OCI-LY3 (cell line): ENCODE measurements around the gene CYTH4.

ENCODE experiments used
- H2AFZ ChIP-seq: fragments of 200-600, 300-600 bp; shearing (Covaris generic); 2 replicates; pipeline ENCODE4 v1.6.0; 2014; ENCODE audit warnings: antibody characterized with exemption, low read depth, low read length
- H3K27ac ChIP-seq: fragments of 200-600, 300-600 bp; sonication (generic); 2 replicates; pipeline ENCODE4 v1.5.1; 2014; ENCODE audit warnings: mild to moderate bottlenecking, low read length, moderate library complexity, mixed read lengths
- H3K27me3 ChIP-seq: fragments of 200-600, 300-600 bp; sonication (generic); 2 replicates; pipeline ENCODE4 v1.6.1; 2014; ENCODE audit warnings: low read depth, low read length, mixed read lengths
- H3K36me3 ChIP-seq: fragments of 200-600, 300-600 bp; sonication (generic); replicated peaks from 2 replicates; pipeline ENCODE3; 2014; ENCODE audit warnings: low read depth, low read length, mixed read lengths
- H3K4me1 ChIP-seq: fragments of 300-600, 200-600 bp; sonication (generic); 2 replicates; pipeline ENCODE4 v1.6.1; 2014; ENCODE audit warnings: low read length, mixed read lengths
- H3K4me2 ChIP-seq: fragments of 200-600, 300-600 bp; sonication (generic); 2 replicates; pipeline ENCODE4 v1.6.1; 2014; ENCODE audit warnings: low read length, mixed read lengths
- H3K4me3 ChIP-seq: fragments of 300-600, 200-600 bp; sonication (generic); 2 replicates; pipeline ENCODE4 v1.5.1; 2014; ENCODE audit warnings: antibody characterized with exemption, mild to moderate bottlenecking, low read length, moderate library complexity
- H3K79me2 ChIP-seq: fragments of 300-600, 200-600 bp; shearing (Covaris generic); 2 replicates; pipeline ENCODE4 v1.6.1; 2014; ENCODE audit warnings: mild to moderate bottlenecking, low read length, mixed read lengths
- H3K9ac ChIP-seq: fragments of 300-600, 200-600 bp; shearing (Covaris generic); 2 replicates; pipeline ENCODE4 v1.6.0; 2014; ENCODE audit warnings: mild to moderate bottlenecking, low read length, moderate library complexity
- H3K9me3 ChIP-seq: fragments of 200-600, 300-600 bp; shearing (Covaris generic); 2 replicates; pipeline ENCODE4 v1.6.1; 2014; ENCODE audit warnings: low read length, mixed read lengths; ENCODE audit not compliant: insufficient read depth
- H4K20me1 ChIP-seq: fragments of 200-600, 300-600 bp; sonication (generic); 2 replicates; pipeline ENCODE4 v1.6.1; 2016; ENCODE audit warnings: low read length, mixed read lengths; ENCODE audit not compliant: insufficient read depth
- EZH2phosphoT487 ChIP-seq: fragments of 200-600 bp; shearing (Covaris generic); IDR thresholded peaks from 2 replicates; pipeline ENCODE4 v1.6.1; 2018; ENCODE audit warnings: antibody characterized with exemption, mixed run types, low read depth
- TF ChIP-seq, protein P1 (sequence below): fragments of 200-600, 300-600 bp; sonication (generic); IDR thresholded peaks from 2 replicates; pipeline ENCODE4 v1.5.1; 2014; ENCODE audit warnings: antibody characterized with exemption, low read length, low read depth

The CYTH4 gene

DNA sequence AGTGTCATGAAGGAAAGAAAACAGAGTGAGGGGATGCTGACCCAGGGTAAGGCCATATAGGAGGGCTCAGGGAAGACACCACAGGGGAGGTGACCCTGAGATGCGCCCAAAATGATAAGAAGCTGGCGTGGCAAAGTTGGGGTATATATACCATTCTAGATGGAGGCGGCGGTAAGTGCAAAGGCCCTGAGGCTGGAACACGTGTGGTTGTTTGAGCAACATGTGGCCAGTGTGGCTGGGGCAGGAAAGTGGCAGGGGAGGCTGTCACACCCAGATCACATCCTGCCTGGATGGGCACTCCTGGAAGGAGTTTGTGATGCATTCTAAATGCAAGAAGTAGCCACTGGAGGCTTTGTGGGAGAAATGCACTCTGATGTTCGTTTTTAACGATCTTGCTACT is 70.2 kb downstream of the CYTH4 start:
- no peaks in the 10 kb centered on the region for H3K4me1 ChIP-seq
- H3K9ac ChIP-seq = no peak overlapping the region
- H3K9me3 ChIP-seq = no peaks in the 10 kb centered on the region
- H3K4me3 ChIP-seq = no peak overlapping the region
- H4K20me1 ChIP-seq = no peaks in the 10 kb centered on the region
- peaks cover 31% of the 10 kb centered on the region for H3K27me3 ChIP-seq
- no peaks in the 10 kb centered on the region for H3K79me2 ChIP-seq
- no peak overlapping the region for H2AFZ ChIP-seq
- H3K27ac ChIP-seq = no peak overlapping the region
- no peak overlapping the region for H3K4me2 ChIP-seq
- TF ChIP-seq EZH2phosphoT487 = no peak
- TF ChIP-seq, protein P1, sequence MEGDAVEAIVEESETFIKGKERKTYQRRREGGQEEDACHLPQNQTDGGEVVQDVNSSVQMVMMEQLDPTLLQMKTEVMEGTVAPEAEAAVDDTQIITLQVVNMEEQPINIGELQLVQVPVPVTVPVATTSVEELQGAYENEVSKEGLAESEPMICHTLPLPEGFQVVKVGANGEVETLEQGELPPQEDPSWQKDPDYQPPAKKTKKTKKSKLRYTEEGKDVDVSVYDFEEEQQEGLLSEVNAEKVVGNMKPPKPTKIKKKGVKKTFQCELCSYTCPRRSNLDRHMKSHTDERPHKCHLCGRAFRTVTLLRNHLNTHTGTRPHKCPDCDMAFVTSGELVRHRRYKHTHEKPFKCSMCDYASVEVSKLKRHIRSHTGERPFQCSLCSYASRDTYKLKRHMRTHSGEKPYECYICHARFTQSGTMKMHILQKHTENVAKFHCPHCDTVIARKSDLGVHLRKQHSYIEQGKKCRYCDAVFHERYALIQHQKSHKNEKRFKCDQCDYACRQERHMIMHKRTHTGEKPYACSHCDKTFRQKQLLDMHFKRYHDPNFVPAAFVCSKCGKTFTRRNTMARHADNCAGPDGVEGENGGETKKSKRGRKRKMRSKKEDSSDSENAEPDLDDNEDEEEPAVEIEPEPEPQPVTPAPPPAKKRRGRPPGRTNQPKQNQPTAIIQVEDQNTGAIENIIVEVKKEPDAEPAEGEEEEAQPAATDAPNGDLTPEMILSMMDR = no peak
- no peaks in the 10 kb centered on the region for H3K36me3 ChIP-seq

DNA sequence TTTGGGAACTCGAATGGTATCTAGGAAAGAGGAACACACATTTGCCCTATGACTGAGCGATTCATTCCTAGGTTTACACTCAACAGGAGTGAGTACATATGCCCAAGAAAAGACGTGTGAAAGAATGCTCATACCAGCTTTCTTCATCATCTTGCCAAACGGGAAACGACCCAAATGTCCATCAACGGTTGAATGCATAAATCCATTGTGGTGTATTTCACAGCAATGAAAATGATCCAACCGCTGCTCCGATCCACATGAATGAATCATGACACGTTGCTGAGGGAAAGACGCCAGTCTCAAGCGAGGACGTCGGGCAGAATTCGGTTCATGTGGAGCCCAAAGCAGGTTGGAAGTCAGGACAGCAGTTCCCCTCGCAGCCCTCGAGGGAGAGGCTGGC is 71.5 kb downstream of the CYTH4 start:
- H3K36me3 ChIP-seq = no peaks in the 10 kb centered on the region
- no peaks in the 10 kb centered on the region for H3K4me1 ChIP-seq
- no peaks in the 10 kb centered on the region for H3K9me3 ChIP-seq
- no peak for TF ChIP-seq EZH2phosphoT487
- TF ChIP-seq, protein P1 = no peak
- no peaks in the 10 kb centered on the region for H3K79me2 ChIP-seq
- no peak overlapping the region for H3K4me2 ChIP-seq
- no peak overlapping the region for H3K27ac ChIP-seq
- no peak overlapping the region for H3K4me3 ChIP-seq
- H2AFZ ChIP-seq = no peak overlapping the region
- no peak overlapping the region for H3K9ac ChIP-seq
- peaks cover 31% of the 10 kb centered on the region for H3K27me3 ChIP-seq
- H4K20me1 ChIP-seq = no peaks in the 10 kb centered on the region

DNA sequence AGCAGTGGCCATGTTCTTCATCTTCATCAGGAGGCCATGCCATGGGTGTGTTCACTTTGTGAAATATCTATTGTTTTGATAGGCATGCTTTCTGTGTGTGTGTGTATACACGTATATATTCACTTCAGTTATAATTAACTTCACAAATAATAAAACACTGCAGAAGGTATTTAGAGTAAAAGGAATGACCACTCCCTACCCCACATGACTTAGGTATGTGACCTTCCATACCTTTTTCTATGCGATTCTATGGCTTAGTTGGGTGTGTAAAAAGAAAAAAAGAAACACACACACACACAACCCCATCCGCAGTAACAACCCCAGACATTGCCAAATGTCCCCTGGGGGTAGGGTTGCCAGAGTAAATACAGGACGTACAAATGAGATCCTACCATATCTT is 72.0 kb downstream of the CYTH4 start:
- Histone ChIP-seq H3K9ac (no peak overlapping the region), H3K36me3 (no peaks in the 10 kb centered on the region), H3K79me2 (no peaks in the 10 kb centered on the region), H3K27ac (no peak overlapping the region), H3K4me2 (no peak overlapping the region), H3K4me3 (no peak overlapping the region), H3K9me3 (no peaks in the 10 kb centered on the region), H4K20me1 (no peaks in the 10 kb centered on the region), H3K4me1 (no peaks in the 10 kb centered on the region), H3K27me3 (peaks cover 31% of the 10 kb centered on the region), H2AFZ (no peak overlapping the region)
- TF ChIP-seq, protein P1 = no peak
- TF ChIP-seq EZH2phosphoT487 = no peak

DNA sequence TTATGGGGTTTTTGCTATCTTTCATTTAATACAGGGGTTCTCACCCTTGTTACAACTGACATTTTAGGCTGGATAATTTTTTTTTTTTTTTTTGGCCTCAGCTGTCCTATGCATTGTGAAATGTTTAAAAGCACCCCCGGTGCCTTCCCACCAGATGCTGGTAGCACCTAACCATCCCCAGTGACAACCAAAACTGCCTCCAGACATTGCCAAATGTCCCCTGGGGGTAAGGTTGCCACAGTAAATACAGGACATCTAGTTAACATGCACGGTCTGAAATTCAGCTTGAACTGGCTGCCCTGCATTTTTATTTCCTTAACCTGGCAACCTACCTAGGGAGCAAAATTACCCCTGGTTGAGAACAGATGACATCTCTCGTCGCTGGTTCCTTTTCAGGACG is 72.4 kb downstream of the CYTH4 start:
- TF ChIP-seq, protein P1 = no peak
- no peak for TF ChIP-seq EZH2phosphoT487
- Histone ChIP-seq H3K9ac (no peak overlapping the region), H3K27me3 (peaks cover 31% of the 10 kb centered on the region), H3K4me1 (no peaks in the 10 kb centered on the region), H2AFZ (no peak overlapping the region), H3K36me3 (no peaks in the 10 kb centered on the region), H3K4me2 (no peak overlapping the region), H3K9me3 (no peaks in the 10 kb centered on the region), H3K27ac (no peak overlapping the region), H3K4me3 (no peak overlapping the region), H3K79me2 (no peaks in the 10 kb centered on the region), H4K20me1 (no peaks in the 10 kb centered on the region)
